ENCODE results near the gene ORM1. TPM values are rescaled to one million over a fixed set of nuclear protein-coding genes. Genes with fewer than 3 reads are reported as not detected.
A peak's percentile ranks its signal among the peaks of the same experiment; 100 is the strongest.

ORM1 gene
- total and polyA plus RNA-seq, 4 donors = 22.4 to 1,249 (median 184) TPM

- Histone ChIP-seq H3K9ac (ENCODE audit: insufficient read depth in 1 of 2, low read length in 2 of 2) (no peak overlapping the region), H3K27ac (ENCODE audit: low read depth in 1 of 2, low read length in 1 of 2) (peak overlapping the region in 1 of 2 donors; percentile 69), H3K36me3 (ENCODE audit: control insufficient read depth in 4 of 4, insufficient read depth in 4 of 4, low read length in 4 of 4) (peaks cover 2 to 62% (median 58%) of the 10 kb centered on the region in 4 donors), H3K4me3 (no peak overlapping the region), H3K9me3 (ENCODE audit: control insufficient read depth in 4 of 4, insufficient read depth in 3 of 4, low read length in 3 of 4) (no peaks in the 10 kb centered on the region), H3K4me1 (ENCODE audit: control insufficient read depth in 5 of 5, insufficient read depth in 5 of 5, low read length in 5 of 5) (peaks cover 0 to 8% (median 5%) of the 10 kb centered on the region in 5 donors), H3K27me3 (ENCODE audit: control insufficient read depth in 3 of 3, insufficient read depth in 3 of 3, low read length in 2 of 3) (no peaks in the 10 kb centered on the region)
- ATAC-seq (ENCODE audit: insufficient read depth, low FRiP score) (no peak), DNase-seq (peak in 1 of 3 donors; percentile 31)
- TF ChIP-seq CTCF (IDR thresholded peaks at IDR 0.05; ENCODE audit: control extremely low read depth, extremely low read depth) = no peak
- WGBS, 2 donors = 36 to 50% methylated on average over 6 of the region's 6 CpGs
Measured at GRCh38 chr9:114364134-114365041, 41.5 kb downstream of the ORM1 start.

DNA sequence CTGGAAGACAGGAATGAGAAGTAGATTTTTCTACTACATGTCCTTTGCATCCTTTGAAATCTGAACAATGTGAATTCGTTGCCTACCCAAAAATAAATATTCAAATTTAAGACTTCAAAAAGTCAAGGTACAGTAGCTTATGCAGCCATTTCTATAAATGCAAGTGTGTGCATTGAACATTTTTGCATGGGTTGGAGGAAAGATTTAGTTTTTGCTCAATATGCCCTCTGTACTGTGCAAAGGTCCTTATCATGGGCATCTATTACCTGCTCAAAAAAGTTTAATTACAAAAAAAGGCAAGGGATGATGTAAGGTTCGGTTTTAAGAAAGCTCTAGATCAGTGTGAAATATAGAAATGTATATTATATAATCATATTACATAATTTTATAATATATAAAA is 42.3 kb downstream of the ORM1 start:
- no peak for TF ChIP-seq CTCF (IDR thresholded peaks at IDR 0.05; ENCODE audit: control extremely low read depth, extremely low read depth)
- Histone ChIP-seq H3K4me3 (no peak overlapping the region), H3K9ac (ENCODE audit: insufficient read depth in 1 of 2, low read length in 2 of 2) (no peak overlapping the region), H3K27me3 (ENCODE audit: control insufficient read depth in 3 of 3, insufficient read depth in 3 of 3, low read length in 2 of 3) (no peaks in the 10 kb centered on the region), H3K27ac (ENCODE audit: low read depth in 1 of 2, low read length in 1 of 2) (no peak overlapping the region), H3K4me1 (ENCODE audit: control insufficient read depth in 5 of 5, insufficient read depth in 5 of 5, low read length in 5 of 5) (peaks cover 0 to 10% (median 5%) of the 10 kb centered on the region in 5 donors), H3K9me3 (ENCODE audit: control insufficient read depth in 4 of 4, insufficient read depth in 3 of 4, low read length in 3 of 4) (no peaks in the 10 kb centered on the region), H3K36me3 (ENCODE audit: control insufficient read depth in 4 of 4, insufficient read depth in 4 of 4, low read length in 4 of 4) (peaks cover 0 to 59% (median 52%) of the 10 kb centered on the region in 4 donors)
- ATAC-seq (ENCODE audit: insufficient read depth, low FRiP score) (no peak), DNase-seq (no peak)
- WGBS, 2 donors = 78 to 88% methylated on average over 2 of the region's 2 CpGs

- ATAC-seq (ENCODE audit: insufficient read depth, low FRiP score) (peak; percentile 43), DNase-seq (peak in 2 of 3 donors; percentile 51 to 69)
- Histone ChIP-seq H3K27me3 (ENCODE audit: control insufficient read depth in 3 of 3, insufficient read depth in 3 of 3, low read length in 2 of 3) (no peaks in the 10 kb centered on the region), H3K9ac (ENCODE audit: insufficient read depth in 1 of 2, low read length in 2 of 2) (no peak overlapping the region), H3K27ac (ENCODE audit: low read depth in 1 of 2, low read length in 1 of 2) (no peak overlapping the region), H3K4me3 (no peak overlapping the region), H3K9me3 (ENCODE audit: control insufficient read depth in 4 of 4, insufficient read depth in 3 of 4, low read length in 3 of 4) (no peaks in the 10 kb centered on the region), H3K36me3 (ENCODE audit: control insufficient read depth in 4 of 4, insufficient read depth in 4 of 4, low read length in 4 of 4) (peaks cover 0 to 49% (median 44%) of the 10 kb centered on the region in 4 donors), H3K4me1 (ENCODE audit: control insufficient read depth in 5 of 5, insufficient read depth in 5 of 5, low read length in 5 of 5) (peaks cover 0 to 14% (median 5%) of the 10 kb centered on the region in 5 donors)
- TF ChIP-seq CTCF (IDR thresholded peaks at IDR 0.05; ENCODE audit: control extremely low read depth, extremely low read depth) = no peak
- WGBS, 2 donors = 20 to 25% methylated on average over 10 of the region's 10 CpGs
Measured at GRCh38 chr9:114366334-114367128, 43.6 kb downstream of the ORM1 start.
